HepG2 (cell line): ENCODE data around the gene MMP24OS. TPM values are rescaled to one million over a fixed set of nuclear protein-coding genes. Genes with fewer than 3 reads are reported as not detected.

ENCODE experiments used
- ATAC-seq: fragments of 200-7000 bp; cut with Tn5 transposase; 3 replicates; pipeline ENCODE4 v1.9.1; 2020; ENCODE audit warnings: mild to moderate bottlenecking, moderate library complexity
- BruUV-seq: library from RNA; stranded (reverse); fragments of 400-500 nt; replicated peaks from 2 replicates; lab custom pipeline; 2021; lab: Mats Ljungman, UMichigan
- CTCF ChIA-PET: fragments of 300-600 bp; formaldehyde crosslinking; extraction: SDS; loops from one replicate; lab custom pipeline; 2021; ENCODE audit warnings: low total read pairs, inconsistent platforms, low intra/inter-chr PET ratio; lab: Yijun Ruan, JAX
- POLR2A ChIA-PET: fragments of 350-600 bp; sonication (Branson Sonifier 250); formaldehyde crosslinking; loops from one replicate; lab custom pipeline; 2020; ENCODE audit warnings: antibody characterized with exemption, inconsistent platforms; lab: Yijun Ruan, JAX
- DNase-seq: peaks from one replicate; pipeline ENCODE4 v3.0.0-alpha.2; 2015; ENCODE audit warnings: low spot score
- FAIRE-seq: peaks from 3 replicates; lab custom pipeline; 2011; peaks lifted over from hg19 to GRCh38; lab: Jason Lieb, UNC
- H2AFZ ChIP-seq: one replicate; pipeline ENCODE4 v1.6.1; 2011; ENCODE audit warnings: low read length, inconsistent platforms
- H3K27ac ChIP-seq: fragments of 300-600 bp; 3 replicates; pipeline ENCODE4 v1.8.0; 2011; ENCODE audit warnings: mixed run types, mild to moderate bottlenecking, mixed read lengths, low read length, inconsistent platforms; ENCODE audit not compliant: insufficient read depth; ENCODE audit errors: extremely low read length
- H3K27me3 ChIP-seq, 2 experiments: fragments of 200-600 bp in 1 of 2; 2 replicates in 1 of 2; 3 replicates in 1 of 2; pipeline versions ENCODE4 v1.6.0 to v1.8.0; 2011; ENCODE audit warnings: low read length in 2 of 2, mild to moderate bottlenecking in 2 of 2, moderate library complexity in 2 of 2, inconsistent platforms in 1 of 2; ENCODE audit not compliant: insufficient read depth in 2 of 2, control insufficient read depth in 1 of 2
- H3K36me3 ChIP-seq, 2 experiments: fragments of 200-600 bp in 1 of 2; replicated peaks in 1 of 2; 2 replicates in 1 of 2; 3 replicates in 1 of 2; pipeline versions ENCODE4 v1.5.1 to v1.8.0; 2011; ENCODE audit warnings: low read length in 2 of 2, inconsistent platforms in 1 of 2; ENCODE audit not compliant: insufficient read depth in 2 of 2, control insufficient read depth in 1 of 2
- H3K4me1 ChIP-seq: 2 replicates; pipeline ENCODE4 v1.5.1; 2012; ENCODE audit warnings: low read length, inconsistent platforms; ENCODE audit not compliant: insufficient read depth
- H3K4me2 ChIP-seq: 2 replicates; pipeline ENCODE4 v1.6.0; 2011; ENCODE audit warnings: low read depth, low read length, inconsistent platforms
- H3K4me3 ChIP-seq, 3 experiments: fragments of 200-600 bp in 1 of 3; sonication (generic), shearing (Covaris generic) in 1 of 3; replicated peaks in 1 of 3; 2 replicates each; pipeline ENCODE4 v1.5.1; 2011 to 2016; ENCODE audit warnings: low read length in 3 of 3, inconsistent platforms in 2 of 3, low read depth in 2 of 3, mild to moderate bottlenecking in 2 of 3, control low read depth in 1 of 3, mixed read lengths in 1 of 3; ENCODE audit not compliant: insufficient read depth in 1 of 3
- H3K79me2 ChIP-seq: one replicate; pipeline ENCODE4 v1.6.1; 2011; ENCODE audit warnings: low read length, inconsistent platforms; ENCODE audit not compliant: insufficient read depth
- H3K9ac ChIP-seq: 2 replicates; pipeline ENCODE4 v1.6.0; 2011; ENCODE audit warnings: mild to moderate bottlenecking, low read depth, low read length, inconsistent platforms; ENCODE audit not compliant: insufficient read depth
- H3K9me3 ChIP-seq: 2 replicates; pipeline ENCODE4 v1.5.1; 2012; ENCODE audit warnings: mild to moderate bottlenecking, low read length
- H4K20me1 ChIP-seq: 2 replicates; pipeline ENCODE4 v1.6.0; 2011; ENCODE audit warnings: inconsistent platforms, mild to moderate bottlenecking, low read length, moderate library complexity; ENCODE audit not compliant: insufficient read depth
- BRF2 ChIP-seq: sonication (generic); formaldehyde crosslinking; IDR thresholded peaks from 2 replicates; pipeline ENCODE4 v1.8.1; 2022; ENCODE audit warnings: mild to moderate bottlenecking, missing genetic modification reagents
- CREBL2 ChIP-seq: sonication (generic); formaldehyde crosslinking; IDR thresholded peaks from 2 replicates; pipeline ENCODE4 v1.8.1; 2023; ENCODE audit warnings: missing genetic modification reagents, mild to moderate bottlenecking, borderline replicate concordance
- HES4 ChIP-seq: sonication (generic); formaldehyde crosslinking; IDR thresholded peaks from 2 replicates; pipeline ENCODE4 v1.9.0; 2021; ENCODE audit warnings: mild to moderate bottlenecking, missing genetic modification reagents, borderline replicate concordance
- LCORL ChIP-seq, 2 experiments: fragments of 450-650 bp in 1 of 2; sonication (generic) in 1 of 2; formaldehyde crosslinking in 1 of 2; IDR thresholded peaks; 2 replicates each; pipeline versions ENCODE4 v1.5.0 to v1.6.1; 2017 to 2020; ENCODE audit warnings: antibody characterized with exemption in 1 of 2, missing genetic modification reagents in 1 of 2
- MTF1 ChIP-seq: sonication (generic); formaldehyde crosslinking; IDR thresholded peaks from 2 replicates; pipeline ENCODE4 v1.5.0; 2020; ENCODE audit warnings: missing genetic modification reagents
- PCBP1 ChIP-seq: fragments of 200-400 bp; formaldehyde crosslinking; IDR thresholded peaks from 2 replicates; pipeline ENCODE4 v1.6.1; 2017; ENCODE audit warnings: mild to moderate bottlenecking, low read depth, low read length, borderline replicate concordance
- PLSCR1 ChIP-seq: sonication (generic); formaldehyde crosslinking; IDR thresholded peaks from 2 replicates; pipeline ENCODE4 v1.5.0; 2020; ENCODE audit warnings: missing genetic modification reagents, mild to moderate bottlenecking, borderline replicate concordance
- SP140L ChIP-seq: sonication (generic); formaldehyde crosslinking; IDR thresholded peaks from 2 replicates; pipeline ENCODE4 v1.4.0; 2020; ENCODE audit warnings: missing genetic modification reagents, borderline replicate concordance
- TFDP1 ChIP-seq: IDR thresholded peaks from 2 replicates; pipeline ENCODE4 v1.6.1; 2016; ENCODE audit warnings: missing compliant biosample characterization, missing genetic modification reagents, borderline replicate concordance
- THAP11 ChIP-seq: IDR thresholded peaks from 2 replicates; pipeline ENCODE4 v1.6.1; 2016; ENCODE audit warnings: missing biosample characterization, missing genetic modification reagents
- TMF1 ChIP-seq: sonication (generic); formaldehyde crosslinking; IDR thresholded peaks from 2 replicates; pipeline ENCODE4 v1.8.1; 2022; ENCODE audit warnings: low read depth, missing genetic modification reagents
- U2AF1 ChIP-seq: fragments of 200-400 bp; formaldehyde crosslinking; optimal IDR thresholded peaks from 2 replicates; pipeline ENCODE3; 2017; ENCODE audit warnings: mild to moderate bottlenecking, low read depth, low read length
- ZNF20 ChIP-seq: sonication (generic); formaldehyde crosslinking; IDR thresholded peaks from 2 replicates; pipeline ENCODE4 v1.4.0; 2020; ENCODE audit warnings: mild to moderate bottlenecking, moderate library complexity, missing genetic modification reagents
- ZNF292 ChIP-seq: sonication (generic); formaldehyde crosslinking; IDR thresholded peaks from 2 replicates; pipeline ENCODE4 v1.8.1; 2022; ENCODE audit warnings: mild to moderate bottlenecking, low read depth, missing genetic modification reagents, borderline replicate concordance
- ZNF572 ChIP-seq: sonication (generic); formaldehyde crosslinking; IDR thresholded peaks from 2 replicates; pipeline ENCODE4 v1.5.1; 2020; ENCODE audit warnings: mild to moderate bottlenecking, missing genetic modification reagents
- ZNF670 ChIP-seq: sonication (generic); formaldehyde crosslinking; IDR thresholded peaks from 2 replicates; pipeline ENCODE4 v1.8.0; 2022; ENCODE audit warnings: mild to moderate bottlenecking, missing genetic modification reagents, borderline replicate concordance
- ZNF773 ChIP-seq: sonication (generic); formaldehyde crosslinking; IDR thresholded peaks from 2 replicates; pipeline ENCODE4 v1.4.0; 2020; ENCODE audit warnings: missing genetic modification reagents, borderline replicate concordance
- ZNF780A ChIP-seq: sonication (generic); formaldehyde crosslinking; IDR thresholded peaks from 2 replicates; pipeline ENCODE4 v1.8.0; 2022; ENCODE audit warnings: mild to moderate bottlenecking, missing genetic modification reagents, moderate library complexity
- WGBS: methylation state at CpG from one replicate; pipeline ENCODE4 v1.1.6; 2017; ENCODE audit warnings: low lambda C conversion rate; 5-methylcytosine and 5-hydroxymethylcytosine counted together
- in situ Hi-C: cut with HindIII; loops from 2 replicates; pipeline ENCODE4 v1.10.0; 2017; ENCODE audit warnings: low pct_unique_long_range_greater_than_20kb; ENCODE audit not compliant: extremely low pct_ligation_motif_present
- intact Hi-C: fragments of 100-400 bp; cut with micrococcal nuclease; formaldehyde crosslinking; loops from one replicate; pipeline ENCODE4 v1.10.0; 2022; ENCODE audit not compliant: unreplicated experiment
- polyA plus RNA-seq, 8 experiments: library from polyadenylated mRNA; depleted of rRNA in 3 of 8; stranded (reverse) in 7 of 8; unstranded in 1 of 8; fragments of >200 nt; fragmentation: Illumina TruSeq in 4 of 8; extraction: Trizol in 4 of 8; gene quantifications; 2 replicates each; pipeline versions ENCODE4 v1.2.1 to v1.2.3, GENCODE V29; 2011 to 2016; ENCODE audit warnings: low read depth in 4 of 8, missing spikeins in 1 of 8, mixed read lengths in 1 of 8; ENCODE audit not compliant: insufficient read depth in 1 of 8
- total RNA-seq, 5 experiments: library from RNA; depleted of rRNA; stranded (reverse); fragments of >200 nt; fragmentation: Illumina TruSeq; extraction: Trizol; gene quantifications; 2 replicates each; pipeline ENCODE4 v1.2.3, GENCODE V29; 2016; ENCODE audit warnings: low read depth in 1 of 5

The MMP24OS gene
- total and polyA plus RNA-seq, 2 of the 13 experiments (the other 11 are each of a cell fraction or from before 2014, with no cell fraction given): 6.0 to 8.5 TPM

- no peak for TF ChIP-seq THAP11 (CRISPR knock-in tag)
- TF ChIP-seq ZNF292 (CRISPR knock-in tag): peak; percentile 29; the same call in 1 of the 2 replicates
- TF ChIP-seq PLSCR1 (CRISPR knock-in tag): peak; percentile 56; the same call in 1 of the 2 replicates
- TF ChIP-seq, all 625 proteins: peak for 14
Measured at GRCh38 chr20:35290186-35290886, 12.4 kb upstream of the MMP24OS start (continued).

GRCh38 chr20:35288325-35289060 lies 10.6 kb upstream of the MMP24OS start:
- Histone ChIP-seq H3K79me2 (peaks cover 16% of the 10 kb centered on the region), H3K27ac (no peak overlapping the region), H3K9me3 (no peaks in the 10 kb centered on the region), H3K9ac (no peak overlapping the region), H3K36me3 (no peaks in the 10 kb centered on the region), H3K4me1 (peaks cover 71% of the 10 kb centered on the region), H2AFZ (no peak overlapping the region), H3K4me3 (no peak overlapping the region), H3K4me2 (no peak overlapping the region), H4K20me1 (no peaks in the 10 kb centered on the region), H3K27me3 (peaks cover 6 to 36% of the 10 kb centered on the region in 2 experiments; a peak in 4 of 5 replicates)
- DNase-seq: no peak
- POLR2A ChIA-PET: interaction anchor here (1.4 to 3.0 kb wide), 6 partner anchors 9 to 142 kb away, joined by 4 to 26 read pairs (median 6); partner anchors contain the start of gene EDEM2
- no peak for ATAC-seq
- intact Hi-C loops (no loop called here), in situ Hi-C loops (no loop called here)
- CTCF ChIA-PET: interaction anchor here (1.2 kb wide), 1 partner anchor 18 kb away, joined by 3 read pairs; no protein-coding TSS in a partner anchor
- no peak for FAIRE-seq
- 74% methylated on average over 19 of the region's 19 CpGs for WGBS
- no TSS peak for BruUV-seq
- no peak for TF ChIP-seq MTF1 (CRISPR knock-in tag)
- 0 out of 2 replicates have a peak, but pooled peaks have one; percentile 54 for TF ChIP-seq PCBP1
- no peak for TF ChIP-seq BRF2
- TF ChIP-seq ZNF670 (CRISPR knock-in tag): no peak
- TF ChIP-seq CREBL2 (CRISPR knock-in tag): no peak
- TF ChIP-seq SP140L (CRISPR knock-in tag): no peak
- TF ChIP-seq ZNF572: no peak
- no peak for TF ChIP-seq TFDP1 (CRISPR knock-in tag)
- no peak for TF ChIP-seq LCORL (IDR thresholded peaks at IDR 0.05)
- no peak for TF ChIP-seq LCORL (CRISPR knock-in tag; IDR thresholded peaks at IDR 0.05)
- no peak for TF ChIP-seq U2AF1
- no peak for TF ChIP-seq ZNF773 (CRISPR knock-in tag)
- no peak for TF ChIP-seq ZNF780A
- no peak for TF ChIP-seq ZNF20 (CRISPR knock-in tag)
- peak; percentile 58; the same call in 1 of the 2 replicates for TF ChIP-seq HES4 (CRISPR knock-in tag)
- TF ChIP-seq TMF1 (CRISPR knock-in tag): no peak
